ENCODE results near the gene UTP4. TPM values are rescaled to one million over a fixed set of nuclear protein-coding genes. Genes with fewer than 3 reads are reported as not detected.

Gene UTP4
- total and polyA plus RNA-seq, 8 donors: 24.7 to 51.1 (median 46.0) TPM

DNA sequence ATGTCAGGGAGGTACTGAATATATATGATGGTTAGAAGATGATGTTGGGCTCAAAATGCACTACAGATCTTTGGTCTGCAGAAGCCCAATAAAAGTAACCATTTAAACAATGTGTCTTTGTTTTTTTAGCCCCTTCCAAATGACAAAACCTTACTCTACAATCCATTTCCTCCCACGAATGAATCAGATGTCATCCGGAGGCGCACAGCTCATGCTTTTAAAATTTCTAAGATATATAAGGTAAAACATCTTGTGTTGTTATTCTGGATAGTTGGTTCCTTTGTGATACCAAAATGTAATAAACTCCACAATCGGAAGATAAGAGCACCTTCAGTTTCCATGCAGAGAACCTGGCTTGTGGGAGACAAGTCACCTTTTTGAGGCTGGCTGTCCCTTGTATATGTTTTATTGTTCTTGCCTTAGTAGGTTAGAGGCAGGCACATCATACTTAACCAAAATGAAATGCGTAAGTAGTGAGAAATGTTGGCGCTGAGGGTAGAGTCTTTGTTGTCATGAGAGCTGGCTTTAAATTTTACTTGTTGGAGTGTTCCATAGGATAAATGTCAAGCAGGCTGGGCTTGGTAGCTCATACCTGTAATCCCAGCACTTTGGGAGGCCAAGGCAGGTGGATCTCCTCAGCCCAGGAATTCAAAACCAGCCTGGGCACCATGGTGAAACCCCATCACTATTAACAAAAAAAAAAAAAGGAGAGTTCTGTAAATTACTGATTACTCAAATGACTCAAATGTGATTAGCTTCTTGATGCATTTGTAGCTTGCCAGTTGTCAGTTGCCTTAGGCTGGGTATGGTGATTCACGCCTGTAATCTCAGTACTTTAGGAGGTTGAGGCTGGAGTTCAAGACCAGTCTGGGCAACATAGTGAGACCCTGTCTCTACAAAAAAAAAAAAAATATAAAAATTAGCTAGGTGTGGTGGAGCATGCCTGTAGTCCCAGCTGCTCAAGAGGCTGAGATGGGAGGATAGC lies 34.8 kb downstream of the UTP4 start:
- DNase-seq: no peak
- intact Hi-C loops (cut with DNase I): no loop called here

DNA sequence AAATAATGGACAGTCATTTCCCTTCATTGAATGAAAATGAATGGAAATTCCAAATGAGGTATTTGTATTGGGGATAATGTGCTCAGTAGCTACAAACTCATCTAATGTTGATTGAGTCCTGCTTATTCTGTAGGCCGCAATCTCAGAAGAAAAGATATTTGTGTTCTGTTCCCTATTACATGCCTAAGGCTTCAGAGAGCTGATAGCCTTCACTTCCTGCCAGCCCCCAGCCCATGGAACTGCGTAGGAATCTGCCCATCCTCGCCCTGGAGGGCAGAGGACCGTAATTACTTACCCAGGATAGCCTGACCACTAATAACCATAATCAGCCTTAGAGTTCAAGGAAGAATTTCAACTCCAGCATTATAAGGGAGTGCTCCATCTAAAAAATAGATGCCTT lies 36.6 kb downstream of the UTP4 start:
- Histone ChIP-seq H3K4me3 (no peak overlapping the region), H3K9me3 (no peaks in the 10 kb centered on the region), H3K4me1 (peaks cover 4 to 46% of the 10 kb centered on the region in 2 donors), H3K36me3 (peaks cover 0 to 62% of the 10 kb centered on the region in 2 donors), H3K27me3 (no peaks in the 10 kb centered on the region), H3K27ac (no peak overlapping the region)
- intact Hi-C loops (cut with DNase I): no loop called here
- TF ChIP-seq, protein P1, sequence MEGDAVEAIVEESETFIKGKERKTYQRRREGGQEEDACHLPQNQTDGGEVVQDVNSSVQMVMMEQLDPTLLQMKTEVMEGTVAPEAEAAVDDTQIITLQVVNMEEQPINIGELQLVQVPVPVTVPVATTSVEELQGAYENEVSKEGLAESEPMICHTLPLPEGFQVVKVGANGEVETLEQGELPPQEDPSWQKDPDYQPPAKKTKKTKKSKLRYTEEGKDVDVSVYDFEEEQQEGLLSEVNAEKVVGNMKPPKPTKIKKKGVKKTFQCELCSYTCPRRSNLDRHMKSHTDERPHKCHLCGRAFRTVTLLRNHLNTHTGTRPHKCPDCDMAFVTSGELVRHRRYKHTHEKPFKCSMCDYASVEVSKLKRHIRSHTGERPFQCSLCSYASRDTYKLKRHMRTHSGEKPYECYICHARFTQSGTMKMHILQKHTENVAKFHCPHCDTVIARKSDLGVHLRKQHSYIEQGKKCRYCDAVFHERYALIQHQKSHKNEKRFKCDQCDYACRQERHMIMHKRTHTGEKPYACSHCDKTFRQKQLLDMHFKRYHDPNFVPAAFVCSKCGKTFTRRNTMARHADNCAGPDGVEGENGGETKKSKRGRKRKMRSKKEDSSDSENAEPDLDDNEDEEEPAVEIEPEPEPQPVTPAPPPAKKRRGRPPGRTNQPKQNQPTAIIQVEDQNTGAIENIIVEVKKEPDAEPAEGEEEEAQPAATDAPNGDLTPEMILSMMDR (IDR thresholded peaks at IDR 0.05): no peak
- ATAC-seq (no peak), DNase-seq (no peak)

More for the DNA sequence above, 34.8 kb downstream of the UTP4 start:
- TF ChIP-seq, protein P1 (IDR thresholded peaks at IDR 0.05): no peak
- H3K27ac ChIP-seq: no peak overlapping the region
- H3K9me3 ChIP-seq: no peaks in the 10 kb centered on the region
- no peak for ATAC-seq
- no peaks in the 10 kb centered on the region for H3K27me3 ChIP-seq
- H3K36me3 ChIP-seq: peaks cover 0 to 80% of the 10 kb centered on the region in 2 donors
- H3K4me3 ChIP-seq: no peak overlapping the region
- peaks cover 0 to 32% of the 10 kb centered on the region in 2 donors for H3K4me1 ChIP-seq

DNA sequence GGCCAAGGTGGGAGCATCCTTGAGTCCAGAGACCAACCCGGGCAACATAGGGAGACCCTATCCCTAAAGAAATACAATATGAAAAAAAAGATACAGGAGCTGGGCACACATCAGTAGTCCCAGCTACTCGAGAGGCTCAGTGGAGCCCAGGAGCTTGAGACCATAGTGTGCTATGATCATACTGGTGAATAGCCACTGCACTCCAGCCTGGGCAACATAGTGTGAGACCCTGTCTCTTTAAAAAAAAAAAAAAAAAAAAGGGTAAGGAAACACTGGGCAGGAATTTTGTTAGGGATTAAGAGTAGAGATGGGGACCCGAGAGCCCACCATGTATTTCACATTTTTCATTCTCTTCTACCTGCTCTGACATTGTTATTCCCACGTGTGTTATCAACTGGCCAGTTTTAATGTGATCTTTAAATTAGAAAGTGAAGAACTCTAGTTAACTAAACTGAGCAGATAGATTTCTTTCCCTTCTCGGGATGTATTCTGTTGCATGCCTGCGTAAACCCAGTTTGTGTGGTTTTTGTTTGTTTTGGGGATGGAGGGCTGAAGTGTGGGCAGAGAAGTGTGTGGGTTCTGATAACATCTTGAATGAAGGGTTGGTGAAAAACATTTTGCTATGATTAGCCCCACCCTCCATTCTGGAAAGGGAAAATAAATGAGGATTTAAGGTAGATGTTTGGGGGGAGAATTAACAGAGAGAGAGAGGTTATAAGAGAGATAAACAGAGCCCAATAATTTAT lies 37.3 kb downstream of the UTP4 start:
- DNase-seq (no peak), ATAC-seq (no peak)
- no peaks in the 10 kb centered on the region for H3K9me3 ChIP-seq
- no peak overlapping the region for H3K27ac ChIP-seq
- peaks cover 0 to 54% of the 10 kb centered on the region in 2 donors for H3K36me3 ChIP-seq
- no peaks in the 10 kb centered on the region for H3K27me3 ChIP-seq
- intact Hi-C loops (cut with DNase I): no loop called here
- H3K4me3 ChIP-seq: no peak overlapping the region
- peaks cover 8 to 50% of the 10 kb centered on the region in 2 donors for H3K4me1 ChIP-seq
- TF ChIP-seq, protein P1 (IDR thresholded peaks at IDR 0.05): no peak

DNA sequence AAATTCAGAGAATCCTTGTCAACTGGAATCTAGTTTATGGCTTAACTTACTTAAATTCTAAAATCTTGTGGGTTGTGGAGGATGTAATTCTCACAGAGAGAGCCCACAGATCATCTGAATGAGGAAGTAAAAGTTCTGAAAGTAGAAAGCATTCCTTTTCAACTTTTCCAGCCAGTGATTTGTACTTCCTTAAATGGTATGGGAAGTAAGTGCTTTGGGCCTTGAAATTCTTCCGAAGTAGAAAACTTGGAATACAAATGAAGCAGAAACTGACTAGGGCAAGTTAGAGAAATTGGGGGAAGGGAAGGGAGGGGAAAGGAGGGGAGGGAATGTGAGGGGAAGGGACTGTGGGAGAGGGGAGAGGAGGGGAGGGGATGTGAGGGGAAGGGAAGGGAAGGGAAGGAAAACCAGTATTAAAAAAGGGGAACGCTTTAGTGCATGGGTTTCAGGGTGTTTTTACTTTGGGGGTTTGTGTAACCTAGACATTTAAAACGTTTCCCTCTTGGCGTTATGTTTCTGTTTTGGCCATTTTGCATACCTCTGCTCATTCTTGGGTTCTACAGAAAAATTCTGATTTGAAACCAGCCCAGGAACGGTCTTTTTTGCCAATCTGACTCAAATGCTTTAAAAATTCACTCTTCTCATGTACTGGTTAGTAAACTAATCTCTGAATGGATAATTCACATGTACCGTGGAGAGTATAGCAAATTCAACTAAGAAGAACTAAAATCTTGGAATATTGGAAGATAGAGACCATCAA lies 39.1 kb downstream of the UTP4 start:
- peak in 1 of 4 donors; percentile 39 for DNase-seq
- H3K27me3 ChIP-seq: no peaks in the 10 kb centered on the region
- H3K4me1 ChIP-seq: peaks cover 8 to 46% of the 10 kb centered on the region in 2 donors
- H3K9me3 ChIP-seq: no peaks in the 10 kb centered on the region
- peak overlapping the region; percentile 58 to 61 for H3K27ac ChIP-seq
- intact Hi-C loops (cut with DNase I): no loop called here
- no peak overlapping the region for H3K4me3 ChIP-seq
- peaks cover 0 to 37% of the 10 kb centered on the region in 2 donors for H3K36me3 ChIP-seq
- TF ChIP-seq, protein P1 (IDR thresholded peaks at IDR 0.05): no peak
- ATAC-seq: peak; percentile 24

Data from left lung (tissue), 10 donors.